HG03354 (cell line): ENCODE results near the gene DCLK1.

ENCODE experiments used
- ATAC-seq: cut with Tn5 transposase; IDR thresholded peaks from one replicate; pipeline ENCODE4 v1.9.1; 2021; ENCODE audit warnings: mild to moderate bottlenecking; ENCODE audit not compliant: unreplicated experiment, poor library complexity, severe bottlenecking

DCLK1 gene

GRCh38 chr13:35744144-35744543, 387.0 kb downstream of the DCLK1 start:
- no peak for ATAC-seq

- no peak for ATAC-seq
Observed at GRCh38 chr13:35743165-35743564, 388.0 kb downstream of the DCLK1 start.

- ATAC-seq: no peak
Observed at GRCh38 chr13:35741657-35742056, 389.5 kb downstream of the DCLK1 start.

GRCh38 chr13:35736876-35737275, 394.3 kb downstream of the DCLK1 start:
- no peak for ATAC-seq

GRCh38 chr13:35733827-35734226, 397.4 kb downstream of the DCLK1 start:
- ATAC-seq: no peak

- no peak for ATAC-seq
Observed at GRCh38 chr13:35732565-35732964, 398.6 kb downstream of the DCLK1 start.

GRCh38 chr13:35731471-35731870, 399.7 kb downstream of the DCLK1 start:
- ATAC-seq: no peak

- peak; percentile 66 for ATAC-seq
Observed at GRCh38 chr13:35729926-35730627, 401.1 kb downstream of the DCLK1 start.

- no peak for ATAC-seq
Observed at GRCh38 chr13:35727881-35728280, 403.3 kb downstream of the DCLK1 start.

- ATAC-seq: no peak
Observed at GRCh38 chr13:35724446-35724845, 406.7 kb downstream of the DCLK1 start.

GRCh38 chr13:35723821-35724220, 407.4 kb downstream of the DCLK1 start:
- ATAC-seq: no peak

GRCh38 chr13:35723053-35723461, 408.1 kb downstream of the DCLK1 start:
- no peak for ATAC-seq

- ATAC-seq: no peak
Observed at GRCh38 chr13:35722458-35723052, 408.6 kb downstream of the DCLK1 start.

GRCh38 chr13:35720690-35721554, 410.3 kb downstream of the DCLK1 start:
- peak; percentile 73 for ATAC-seq

- ATAC-seq: no peak
Observed at GRCh38 chr13:35720290-35720689, 410.9 kb downstream of the DCLK1 start.
